Ovary (tissue), 9 donors: Measurements from ENCODE around the gene EPG5. TPM values are rescaled to one million over a fixed set of nuclear protein-coding genes. Genes with fewer than 3 reads are reported as not detected.

ENCODE experiments used
- DNase-seq, 5 donors: peaks; one replicate each; pipeline ENCODE4 v3.0.0-alpha.2; 2019 to 2020
- H3K27ac ChIP-seq, 2 donors: fragments of 200-600 bp; one replicate each; pipeline versions ENCODE4 v1.5.1 to v1.8.0; 2019 to 2022
- H3K27me3 ChIP-seq: fragments of 200-600 bp; one replicate; pipeline ENCODE4 v1.8.0; 2022
- H3K36me3 ChIP-seq: fragments of 200-600 bp; sonication (generic); one replicate; pipeline ENCODE4 v1.5.1; 2019
- H3K4me1 ChIP-seq: one replicate; pipeline ENCODE4 v1.8.1; 2013; ENCODE audit warnings: mild to moderate bottlenecking, moderate library complexity; ENCODE audit not compliant: insufficient read depth
- H3K4me3 ChIP-seq: fragments of 200-600 bp; sonication (generic); one replicate; pipeline ENCODE4 v1.5.1; 2017
- H3K9me3 ChIP-seq, 2 donors: fragments of 200-600 bp in 1 of 2; sonication (generic) in 1 of 2; one replicate each; pipeline versions ENCODE4 v1.5.1 to v1.8.1; 2013 to 2019; ENCODE audit warnings: mild to moderate bottlenecking in 1 of 2, moderate library complexity in 1 of 2
- CTCF ChIP-seq, 3 donors: fragments of 450-650 bp in 2 of 3; fragments of 200-600 bp in 1 of 3; IDR thresholded peaks; one replicate each; pipeline versions ENCODE4 v1.5.1 to v1.8.0; 2016 to 2022; ENCODE audit warnings: antibody characterized with exemption in 3 of 3, mild to moderate bottlenecking in 1 of 3
- EP300 ChIP-seq: sonication (generic); formaldehyde crosslinking; IDR thresholded peaks from one replicate; pipeline ENCODE4 v1.6.1; 2017; ENCODE audit warnings: antibody characterized with exemption
- POLR2A ChIP-seq: fragments of 450-650 bp; IDR thresholded peaks from one replicate; pipeline ENCODE4 v1.6.1; 2017; ENCODE audit warnings: antibody characterized with exemption, mild to moderate bottlenecking, moderate library complexity
- WGBS, 3 donors: extraction: QIAGEN DNeasy Blood & Tissue Kit in 1 of 3; methylation state at CpG; one replicate each; pipeline versions ENCODE4 v1.1.5 to v1.1.7; 2013 to 2017; 5-methylcytosine and 5-hydroxymethylcytosine counted together
- intact Hi-C, 4 donors: fragments of 100-400 bp; cut with DNase I; formaldehyde crosslinking; loops; one replicate each; pipeline versions ENCODE4 v1.11.0 to v1.15.1; 2022 to 2023
- polyA plus RNA-seq, 2 donors: library from polyadenylated mRNA; stranded (reverse); fragments of 200-250 nt in 1 of 2; fragments of 350-450 nt in 1 of 2; fragmentation: Illumina TruSeq in 1 of 2; extraction: RNeasy Lipid Tissue Mini Kit (QIAGEN cat#74804) in 1 of 2; gene quantifications; one replicate each; pipeline ENCODE4 v1.2.3, GENCODE V29; 2013 to 2014
- total RNA-seq, 7 donors: library from RNA; depleted of rRNA in 2 of 7; stranded (reverse); fragments of >200 nt in 2 of 7; fragmentation: NEBNext Ultra II Directional in 3 of 7; extraction: Animal tissue kit (Norgen Biotek cat#: 25700) in 3 of 7; gene quantifications; one replicate each; pipeline versions ENCODE4 v1.1.0 to v1.2.4, GENCODE V29; 2016 to 2023
- donor health status: DM: no; HTN: no; CAD: no; lungs with moderate emphysema.
- donor health status: DM: no; HTN: no; CAD: no.
- donor health status: Bipolar disorder and iron deficiency.
- donor health status: DM: yes; HTN: yes; CAD: no.
- donor health status: DM: no; HTN: no; CAD: no.
- donor health status: DM: yes; HTN: yes; CAD: no.

Gene EPG5
- total and polyA plus RNA-seq, 9 donors: 8.9 to 28.4 (median 21.2) TPM

- Histone ChIP-seq H3K4me3 (no peak overlapping the region), H3K9me3 (no peaks in the 10 kb centered on the region), H3K36me3 (no peaks in the 10 kb centered on the region), H3K27ac (no peak overlapping the region), H3K27me3 (no peaks in the 10 kb centered on the region), H3K4me1 (peaks cover 5% of the 10 kb centered on the region)
- no peak for DNase-seq
- 72 to 75% (median 73%) methylated on average over 9 of the region's 9 CpGs for WGBS, 3 donors
- intact Hi-C loops: no loop called here
- TF ChIP-seq EP300 (no peak), CTCF (IDR thresholded peaks at IDR 0.05) (no peak), POLR2A (no peak)
These were observed 124.1 kb downstream of the EPG5 start for GRCh38 chr18:45843019-45843418.

GRCh38 chr18:45841765-45842442, 125.2 kb downstream of the EPG5 start:
- H3K27me3 ChIP-seq: no peaks in the 10 kb centered on the region
- 83 to 91% (median 84%) methylated on average over 12 of the region's 12 CpGs for WGBS, 3 donors
- H3K36me3 ChIP-seq: no peaks in the 10 kb centered on the region
- no peak for DNase-seq
- no peak overlapping the region for H3K27ac ChIP-seq
- TF ChIP-seq CTCF (IDR thresholded peaks at IDR 0.05) (no peak), EP300 (no peak), POLR2A (no peak)
- no peaks in the 10 kb centered on the region for H3K9me3 ChIP-seq
- peaks cover 7% of the 10 kb centered on the region for H3K4me1 ChIP-seq
- intact Hi-C loops: no loop called here
- no peak overlapping the region for H3K4me3 ChIP-seq

GRCh38 chr18:45841060-45841764, 125.9 kb downstream of the EPG5 start:
- H3K4me3 ChIP-seq: no peak overlapping the region
- TF ChIP-seq CTCF (IDR thresholded peaks at IDR 0.05) (no peak), POLR2A (no peak), EP300 (no peak)
- no peaks in the 10 kb centered on the region for H3K36me3 ChIP-seq
- H3K27me3 ChIP-seq: no peaks in the 10 kb centered on the region
- H3K9me3 ChIP-seq: no peaks in the 10 kb centered on the region
- peaks cover 7% of the 10 kb centered on the region for H3K4me1 ChIP-seq
- no peak for DNase-seq
- intact Hi-C loops: no loop called here
- WGBS, 3 donors: 74 to 77% (median 74%) methylated on average over 17 of the region's 17 CpGs
- H3K27ac ChIP-seq: no peak overlapping the region

- Histone ChIP-seq H3K36me3 (no peaks in the 10 kb centered on the region), H3K9me3 (no peaks in the 10 kb centered on the region), H3K27ac (no peak overlapping the region), H3K4me1 (peaks cover 7% of the 10 kb centered on the region), H3K4me3 (no peak overlapping the region), H3K27me3 (no peaks in the 10 kb centered on the region)
- DNase-seq: no peak
- intact Hi-C loops: no loop called here
- WGBS, 3 donors: 50 to 56% (median 53%) methylated on average over 13 of the region's 13 CpGs
- no peak for TF ChIP-seq CTCF (IDR thresholded peaks at IDR 0.05)
- TF ChIP-seq POLR2A: no peak
- TF ChIP-seq EP300: no peak
These were observed 127.4 kb downstream of the EPG5 start for GRCh38 chr18:45839414-45840395.
